Left lobe of liver (tissue), 2 donors: Measurements from ENCODE around the gene MRPL34. TPM values are rescaled to one million over a fixed set of nuclear protein-coding genes. Genes with fewer than 3 reads are reported as not detected.
A peak's percentile ranks its signal among the peaks of the same experiment; 100 is the strongest.
"Not testable (repeated sequence)": the region's sequence is repeated elsewhere in the genome, so short reads cannot be mapped to it uniquely, and the experiment has no call there.

Experiments
- ATAC-seq: fragments of 200-7000 bp; cut with Tn5 transposase; one replicate; pipeline ENCODE4 v1.9.1; 2020; ENCODE audit warnings: mild to moderate bottlenecking, moderate library complexity
- DNase-seq: peaks from one replicate; pipeline ENCODE4 v3.0.0-alpha.2; 2020; ENCODE audit warnings: low spot score
- total RNA-seq: library from RNA; stranded (reverse); gene quantifications from one replicate; pipeline ENCODE4 v1.2.1, GENCODE V29; 2021
- donor health status: DM: no; HTN: no; CAD: no; lungs with moderate emphysema.
- donor health status: DM: no; HTN: yes; CAD: no.

MRPL34 gene
- 148 TPM for total RNA-seq

- ATAC-seq (peak; percentile 69), DNase-seq (peak; percentile 99)
These were observed at the start of gene MRPL34 for GRCh38 chr19:17305517-17306284. MRPL34 (plus strand) TSS chr19:17305872; CDS start chr19:17305893, 21 bp downstream.

- ATAC-seq: no peak
- no peak for DNase-seq
These were observed 49.5 kb upstream of the MRPL34 start for GRCh38 chr19:17256130-17256529.

GRCh38 chr19:17259118-17259780 is 46.4 kb upstream of the MRPL34 start:
- ATAC-seq: no peak

GRCh38 chr19:17259934-17260333 is 45.7 kb upstream of the MRPL34 start:
- DNase-seq: no peak
- ATAC-seq: no peak

More at GRCh38 chr19:17259118-17259780, 46.4 kb upstream of the MRPL34 start:
- no peak for DNase-seq

- ATAC-seq (peak; percentile 99), DNase-seq (peak; percentile 84)
These were observed 44.8 kb upstream of the MRPL34 start for GRCh38 chr19:17260842-17261325.

DNA sequence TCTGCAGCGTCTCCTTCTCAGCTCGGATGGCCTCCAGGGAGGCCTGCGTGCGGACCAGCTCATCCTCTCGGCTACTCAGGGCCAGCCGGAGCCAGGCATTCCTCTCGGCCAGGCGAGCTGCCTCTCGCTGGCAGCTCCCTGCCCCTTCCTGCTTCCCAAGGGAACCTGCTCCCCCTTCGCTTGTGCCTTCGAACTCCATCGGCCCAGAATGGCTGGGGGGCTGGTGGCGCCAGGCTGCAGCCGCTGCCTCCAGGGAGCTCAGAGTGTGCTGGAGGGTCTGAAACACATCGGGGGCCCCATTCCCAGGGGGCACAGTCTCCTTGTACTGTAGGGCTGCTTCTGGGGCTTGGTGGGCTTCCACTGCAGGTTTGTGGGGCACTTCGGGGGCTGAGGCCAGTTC is 43.1 kb upstream of the MRPL34 start:
- ATAC-seq (no peak), DNase-seq (no peak)

DNA sequence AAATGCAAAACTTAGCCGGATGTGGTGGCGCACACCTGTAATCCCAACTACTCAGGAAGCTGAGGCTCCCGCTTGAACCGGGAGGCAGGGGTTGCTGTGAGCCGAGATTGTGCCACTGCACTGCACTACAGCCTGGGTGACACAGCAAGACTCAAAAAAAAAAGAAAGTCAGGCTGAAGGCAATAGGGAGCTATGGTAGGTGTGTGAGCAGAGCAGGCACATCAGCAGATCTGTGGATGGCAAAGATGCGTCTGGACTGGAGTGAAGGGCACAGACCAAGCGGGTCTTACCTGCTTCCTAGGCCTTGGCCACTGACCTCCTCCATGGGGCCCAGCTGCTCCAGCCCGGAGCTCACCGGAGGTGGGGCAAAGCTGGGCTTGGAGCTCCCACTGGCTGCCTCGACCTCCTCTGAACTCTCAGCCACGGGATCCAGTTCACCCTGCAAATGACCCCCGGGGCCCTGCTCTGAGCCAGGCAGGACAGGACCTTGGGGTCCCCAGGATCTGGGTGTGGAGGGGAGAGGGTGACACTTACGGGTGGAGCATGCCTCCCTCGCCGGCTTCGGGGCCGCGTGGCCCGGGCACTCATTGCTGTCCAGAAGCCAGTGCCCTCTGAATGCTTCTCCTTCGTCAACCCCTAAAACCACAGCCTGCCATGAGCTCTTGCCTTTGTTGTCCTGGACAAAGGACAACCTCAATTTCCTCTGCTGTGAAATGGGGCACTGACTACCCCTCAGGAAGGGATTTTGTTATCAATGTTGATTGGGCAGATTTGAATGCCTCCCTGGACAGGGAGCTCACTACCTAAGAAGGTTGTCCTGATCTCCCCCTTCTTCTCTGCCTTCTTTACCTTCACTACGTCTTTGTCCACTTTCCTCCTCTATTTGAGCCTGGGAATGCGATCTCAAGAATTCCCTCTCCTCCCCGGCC is 41.7 kb upstream of the MRPL34 start:
- ATAC-seq (no peak), DNase-seq (no peak)

DNA sequence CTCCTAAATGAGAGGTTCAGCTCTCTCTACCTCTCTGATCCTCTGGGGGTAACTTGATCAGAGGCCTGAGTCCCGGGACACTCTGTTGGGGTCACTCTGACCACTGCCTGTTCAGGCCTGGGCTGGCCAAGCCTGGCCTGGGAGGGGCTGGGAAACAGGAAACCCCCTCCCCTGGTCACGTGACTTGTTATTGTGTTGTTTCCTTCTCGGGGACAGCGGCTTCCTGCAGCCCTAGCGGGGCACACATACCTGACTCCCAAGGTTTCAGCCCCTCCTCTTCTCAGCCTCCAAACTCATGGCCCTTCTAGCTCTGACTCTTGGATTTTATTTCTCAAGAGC is 41.1 kb upstream of the MRPL34 start, which contains the start of gene USHBP1:
Gene USHBP1, minus strand, starts transcription at position 105 of the 339 bp plus-strand sequence. CDS start 446 bp downstream, outside the sequence.
- DNase-seq (no peak), ATAC-seq (no peak)

DNA sequence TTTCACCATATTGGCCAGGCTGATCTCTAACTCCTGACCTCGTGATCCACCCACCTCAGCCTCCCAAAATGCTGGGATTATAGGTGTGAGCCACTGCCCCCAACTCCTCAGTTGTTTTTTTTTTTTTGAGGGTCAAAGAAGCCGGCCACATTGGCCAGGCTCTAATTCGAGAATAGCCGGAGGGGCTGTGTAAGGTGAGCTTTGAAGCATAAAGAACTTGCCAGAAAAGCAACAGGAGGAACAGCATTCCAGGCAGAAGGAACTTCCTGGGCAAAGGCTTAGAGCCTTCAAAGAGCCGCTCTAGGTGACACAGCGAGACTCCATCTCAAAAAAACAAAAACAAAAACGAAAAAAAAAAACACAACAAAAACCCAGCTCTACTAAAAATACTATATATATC is 39.6 kb upstream of the MRPL34 start:
- DNase-seq (no peak), ATAC-seq (no peak)

- no peak for ATAC-seq
- DNase-seq: no peak
These were observed 39.1 kb upstream of the MRPL34 start for GRCh38 chr19:17266589-17266974.

- DNase-seq (peak; percentile 97), ATAC-seq (peak; percentile 96)
These were observed 38.5 kb upstream of the MRPL34 start, which contains the start of gene BABAM1 for GRCh38 chr19:17266975-17267788. BABAM1 (plus strand) TSS chr19:17267443; CDS start chr19:17268807, 1,364 bp downstream.

DNA sequence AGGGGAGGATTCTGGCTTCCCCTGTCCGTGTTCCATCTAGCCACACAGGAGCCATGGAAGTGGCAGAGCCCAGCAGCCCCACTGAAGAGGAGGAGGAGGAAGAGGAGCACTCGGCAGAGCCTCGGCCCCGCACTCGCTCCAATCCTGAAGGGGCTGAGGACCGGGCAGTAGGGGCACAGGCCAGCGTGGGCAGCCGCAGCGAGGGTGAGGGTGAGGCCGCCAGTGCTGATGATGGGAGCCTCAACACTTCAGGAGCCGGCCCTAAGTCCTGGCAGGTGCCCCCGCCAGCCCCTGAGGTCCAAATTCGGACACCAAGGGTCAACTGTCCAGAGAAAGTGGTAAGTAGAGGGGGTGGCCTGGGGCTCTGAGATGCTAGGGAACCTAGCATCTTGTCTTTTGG is 36.9 kb upstream of the MRPL34 start:
- ATAC-seq (no peak), DNase-seq (no peak)

GRCh38 chr19:17274892-17275291 is 30.8 kb upstream of the MRPL34 start:
- not testable (repeated sequence) for DNase-seq, ATAC-seq

DNA sequence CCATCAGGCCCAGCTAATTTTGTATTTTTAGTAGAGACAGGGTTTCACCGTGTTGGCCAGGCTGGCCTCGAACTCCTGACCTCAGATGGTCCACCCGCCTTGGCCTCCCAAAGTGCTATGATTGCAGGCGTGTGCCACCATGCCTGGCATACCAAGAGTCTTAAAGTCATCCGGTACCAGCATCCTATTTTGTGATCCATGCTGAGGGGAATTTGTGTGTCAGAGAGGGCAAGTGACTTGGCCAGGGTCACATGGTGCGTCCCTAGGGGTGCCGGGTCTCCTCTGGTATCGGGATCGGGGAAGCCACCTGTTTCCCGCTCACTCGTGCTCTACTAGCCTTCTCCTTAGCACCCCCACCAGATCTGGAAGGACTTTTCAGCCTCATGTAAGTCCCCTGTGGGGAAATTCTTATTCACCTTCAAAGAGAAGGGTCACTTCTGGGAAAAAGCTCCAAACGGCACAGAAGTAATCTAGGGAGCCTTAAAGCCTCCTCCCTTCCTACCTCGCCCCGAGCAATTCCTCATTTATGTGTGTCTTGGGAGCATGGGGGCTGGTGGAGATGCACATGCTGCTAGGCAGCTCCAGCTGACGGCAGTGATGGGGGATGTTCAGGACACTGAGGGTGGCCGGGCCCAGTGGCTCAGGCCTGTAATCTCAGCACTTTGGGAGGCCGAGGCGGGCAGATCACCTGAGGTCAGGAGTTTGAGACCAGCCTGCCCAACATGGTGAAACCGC is 30.1 kb upstream of the MRPL34 start:
- DNase-seq: no peak
- no peak for ATAC-seq

GRCh38 chr19:17279436-17279835 is 26.2 kb upstream of the MRPL34 start:
- no peak for ATAC-seq
- no peak for DNase-seq

GRCh38 chr19:17281391-17282304 is 24.0 kb upstream of the MRPL34 start, which contains the start of gene ANKLE1:
ANKLE1 (plus strand) TSS chr19:17281901; CDS start chr19:17281921, 20 bp downstream.
- ATAC-seq (peak; percentile 6), DNase-seq (no peak)

- DNase-seq (peak; percentile 84), ATAC-seq (peak; percentile 99)
These were observed 23.1 kb upstream of the MRPL34 start for GRCh38 chr19:17282488-17283125.
